Smooth muscle cell (in vitro differentiated cells): Measurements from ENCODE around the gene NUAK2. TPM values are rescaled to one million over a fixed set of nuclear protein-coding genes. Genes with fewer than 3 reads are reported as not detected.

Experiments
- DNase-seq: peaks from one replicate; lab custom pipeline; 2025; ENCODE audit not compliant: unreplicated experiment; lab: John Stamatoyannopoulos, UW
- H2AFZ ChIP-seq: fragments of 200-600 bp; sonication (generic); 2 replicates; pipeline ENCODE4 v1.6.0; 2016; ENCODE audit warnings: antibody characterized with exemption, low read depth, mild to moderate bottlenecking
- H3F3A ChIP-seq: fragments of 200-600 bp; sonication (generic); 2 replicates; pipeline ENCODE4 v1.6.0; 2017; ENCODE audit warnings: antibody characterized with exemption, low read depth
- H3K27ac ChIP-seq: fragments of 200-600 bp; sonication (generic); 2 replicates; pipeline ENCODE4 v1.5.1; 2016; ENCODE audit warnings: low read depth, mild to moderate bottlenecking
- H3K27me3 ChIP-seq: fragments of 200-600 bp; sonication (generic); 2 replicates; pipeline ENCODE4 v1.6.1; 2016; ENCODE audit warnings: low read depth, mild to moderate bottlenecking
- H3K36me3 ChIP-seq: fragments of 200-600 bp; sonication (generic); 2 replicates; pipeline ENCODE4 v1.5.1; 2016; ENCODE audit warnings: low read depth
- H3K4me1 ChIP-seq: fragments of 200-600 bp; sonication (generic); 2 replicates; pipeline ENCODE4 v1.5.1; 2016; ENCODE audit warnings: low read depth
- H3K4me2 ChIP-seq: fragments of 200-600 bp; sonication (generic); 2 replicates; pipeline ENCODE4 v1.6.0; 2016; ENCODE audit warnings: mild to moderate bottlenecking
- H3K4me3 ChIP-seq: fragments of 200-600 bp; sonication (generic); 2 replicates; pipeline ENCODE4 v1.5.1; 2016; ENCODE audit warnings: mild to moderate bottlenecking
- H3K79me2 ChIP-seq: fragments of 200-600 bp; sonication (generic); 2 replicates; pipeline ENCODE4 v1.6.0; 2016; ENCODE audit warnings: low read depth, mild to moderate bottlenecking
- H3K9ac ChIP-seq: fragments of 200-600 bp; sonication (generic); 2 replicates; pipeline ENCODE4 v1.6.0; 2016; ENCODE audit warnings: low read depth
- H3K9me3 ChIP-seq: fragments of 200-600 bp; sonication (generic); replicated peaks from 2 replicates; pipeline ENCODE4 v1.5.1; 2016; ENCODE audit warnings: low read depth
- H4K20me1 ChIP-seq: fragments of 200-600 bp; sonication (generic); 2 replicates; pipeline ENCODE4 v1.6.0; 2016; ENCODE audit warnings: low read depth
- WGBS: methylation state at CpG from one replicate; pipeline ENCODE4 v1.1.7; 2016; ENCODE audit warnings: low lambda C conversion rate; 5-methylcytosine and 5-hydroxymethylcytosine counted together
- polyA plus RNA-seq: library from polyadenylated mRNA; unstranded; fragments of >200 nt; fragmentation: Nextera tagmentation; extraction: Ambion mirVana; gene quantifications from 2 replicates; pipeline ENCODE4 v1.2.1, GENCODE V29; 2016
- total RNA-seq: library from RNA; depleted of rRNA; stranded (reverse); fragments of >200 nt; gene quantifications from 2 replicates; pipeline ENCODE4 v1.2.3, GENCODE V29; 2014
- TF ChIP-seq, protein P1 (sequence below): fragments of 200-600 bp; sonication (generic); IDR thresholded peaks from 2 replicates; pipeline ENCODE4 v1.5.1; 2017; ENCODE audit warnings: borderline replicate concordance, mild to moderate bottlenecking, antibody characterized with exemption; ENCODE audit not compliant: insufficient read depth, poor library complexity, severe bottlenecking

The NUAK2 gene
- total and polyA plus RNA-seq, 2 experiments from 2014 or later = 11.3 to 15.8 TPM

DNA sequence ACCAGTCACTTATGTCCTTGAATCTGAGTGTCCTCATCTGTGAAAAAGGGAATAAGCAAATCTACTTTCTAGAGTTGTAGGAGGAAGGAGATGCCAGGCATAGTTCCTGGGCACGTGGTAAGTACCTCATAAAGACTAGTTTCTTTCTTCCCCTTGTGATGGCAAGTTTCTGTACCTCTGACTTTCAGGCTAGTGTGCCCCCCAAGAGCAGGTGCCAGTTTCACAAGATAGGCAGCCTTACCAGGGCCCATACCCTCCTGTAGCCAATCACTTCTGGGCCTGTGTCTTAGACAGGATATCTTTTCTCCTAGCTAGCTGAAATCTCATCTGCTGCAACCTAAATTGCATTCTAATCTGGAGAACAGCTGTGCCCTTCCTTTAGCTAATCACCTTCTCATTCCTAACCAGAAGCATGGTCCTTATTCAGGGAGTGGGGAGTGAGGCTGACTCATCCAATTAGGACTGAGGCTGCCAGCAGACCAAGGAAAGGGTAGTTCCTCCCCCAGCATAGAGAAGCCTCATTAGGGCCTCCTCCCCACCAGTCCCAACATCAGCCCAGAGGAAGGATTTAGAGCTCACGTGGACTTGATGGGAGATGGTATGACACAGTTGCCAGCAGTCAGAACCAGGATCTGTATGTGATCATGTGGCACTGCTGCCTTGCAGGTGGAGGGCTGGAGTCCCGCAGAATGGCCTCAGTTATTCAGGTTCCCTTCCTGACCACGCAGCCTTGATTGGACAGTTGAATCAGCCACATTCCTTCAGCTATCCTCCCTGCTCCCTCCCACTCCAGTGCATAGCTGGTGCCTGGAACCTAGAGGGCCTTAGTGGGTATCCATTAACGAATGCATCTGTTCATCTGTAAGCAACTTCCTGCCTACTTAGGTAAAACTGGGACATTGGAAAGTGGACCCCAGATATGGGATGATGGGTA, 27.3 kb upstream of the NUAK2 start:
- DNase-seq = no peak
- Histone ChIP-seq H3K27ac (no peak overlapping the region), H3K4me2 (no peak overlapping the region), H2AFZ (no peak overlapping the region), H3K9ac (no peak overlapping the region), H3K4me1 (peaks cover 39% of the 10 kb centered on the region), H3K9me3 (no peaks in the 10 kb centered on the region), H4K20me1 (no peaks in the 10 kb centered on the region), H3K27me3 (peaks cover 21% of the 10 kb centered on the region), H3K79me2 (no peaks in the 10 kb centered on the region), H3K4me3 (no peak overlapping the region), H3F3A (no peaks in the 10 kb centered on the region), H3K36me3 (no peaks in the 10 kb centered on the region)
- 49% methylated on average over 5 of the region's 5 CpGs for WGBS
- TF ChIP-seq, protein P1, sequence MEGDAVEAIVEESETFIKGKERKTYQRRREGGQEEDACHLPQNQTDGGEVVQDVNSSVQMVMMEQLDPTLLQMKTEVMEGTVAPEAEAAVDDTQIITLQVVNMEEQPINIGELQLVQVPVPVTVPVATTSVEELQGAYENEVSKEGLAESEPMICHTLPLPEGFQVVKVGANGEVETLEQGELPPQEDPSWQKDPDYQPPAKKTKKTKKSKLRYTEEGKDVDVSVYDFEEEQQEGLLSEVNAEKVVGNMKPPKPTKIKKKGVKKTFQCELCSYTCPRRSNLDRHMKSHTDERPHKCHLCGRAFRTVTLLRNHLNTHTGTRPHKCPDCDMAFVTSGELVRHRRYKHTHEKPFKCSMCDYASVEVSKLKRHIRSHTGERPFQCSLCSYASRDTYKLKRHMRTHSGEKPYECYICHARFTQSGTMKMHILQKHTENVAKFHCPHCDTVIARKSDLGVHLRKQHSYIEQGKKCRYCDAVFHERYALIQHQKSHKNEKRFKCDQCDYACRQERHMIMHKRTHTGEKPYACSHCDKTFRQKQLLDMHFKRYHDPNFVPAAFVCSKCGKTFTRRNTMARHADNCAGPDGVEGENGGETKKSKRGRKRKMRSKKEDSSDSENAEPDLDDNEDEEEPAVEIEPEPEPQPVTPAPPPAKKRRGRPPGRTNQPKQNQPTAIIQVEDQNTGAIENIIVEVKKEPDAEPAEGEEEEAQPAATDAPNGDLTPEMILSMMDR = no peak

DNA sequence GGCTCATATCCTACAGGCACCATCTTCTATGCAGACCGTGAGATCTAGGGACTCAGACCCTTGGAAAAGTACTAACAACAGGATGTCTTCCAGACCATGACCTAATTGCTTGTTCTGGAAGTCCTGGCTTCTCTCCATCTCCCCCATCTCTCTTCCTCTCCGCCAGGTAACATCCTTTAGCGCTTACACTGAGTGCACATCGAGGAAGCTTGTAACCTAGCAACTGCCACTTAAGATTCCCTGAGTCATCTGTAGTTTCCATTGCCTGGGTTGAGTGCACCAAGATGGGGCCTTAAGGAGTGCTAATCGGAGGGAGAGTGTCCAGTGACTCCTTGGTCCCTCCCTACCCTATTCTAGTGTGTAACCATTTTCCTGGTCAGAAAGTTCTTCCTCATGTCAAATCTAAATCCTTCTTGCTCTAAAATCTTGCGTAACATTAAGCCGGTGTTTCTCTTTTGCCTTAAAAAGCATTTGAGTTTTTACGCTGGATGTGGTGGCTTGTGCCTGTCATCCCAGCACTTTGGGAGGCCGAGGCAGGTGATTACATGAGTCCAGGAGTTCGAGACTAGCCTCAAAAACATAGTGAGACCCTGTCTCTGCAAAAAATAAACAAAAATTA, 25.5 kb upstream of the NUAK2 start:
- H3K79me2 ChIP-seq = no peaks in the 10 kb centered on the region
- no peaks in the 10 kb centered on the region for H3K36me3 ChIP-seq
- peaks cover 32% of the 10 kb centered on the region for H3K27me3 ChIP-seq
- 61% methylated on average over 10 of the region's 10 CpGs for WGBS
- H2AFZ ChIP-seq = no peak overlapping the region
- no peaks in the 10 kb centered on the region for H3F3A ChIP-seq
- no peaks in the 10 kb centered on the region for H3K9me3 ChIP-seq
- no peak for DNase-seq
- H3K9ac ChIP-seq = no peak overlapping the region
- peaks cover 40% of the 10 kb centered on the region for H3K4me1 ChIP-seq
- no peak overlapping the region for H3K27ac ChIP-seq
- TF ChIP-seq, protein P1 = no peak
- no peaks in the 10 kb centered on the region for H4K20me1 ChIP-seq
- no peak overlapping the region for H3K4me2 ChIP-seq
- H3K4me3 ChIP-seq = no peak overlapping the region

DNA sequence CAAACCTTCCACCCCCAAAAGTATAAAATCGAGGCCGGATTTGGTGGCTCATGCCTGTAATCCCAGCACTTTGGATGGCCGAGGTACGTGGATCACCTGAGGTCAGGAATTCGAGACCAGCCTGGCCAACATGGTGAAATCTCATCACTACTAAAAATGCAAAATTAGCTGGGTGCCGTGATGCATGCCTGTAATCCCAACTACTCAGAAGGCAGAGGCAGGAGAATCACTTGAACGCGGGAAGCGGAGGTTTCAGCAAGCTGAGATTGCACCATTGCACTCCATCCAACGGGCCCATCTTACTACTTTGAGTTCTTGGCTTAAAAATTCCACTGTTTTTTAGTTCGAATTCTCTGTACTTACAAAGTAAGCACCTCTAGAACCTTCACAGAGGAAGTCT, 24.2 kb upstream of the NUAK2 start:
- Histone ChIP-seq H3K27me3 (peaks cover 32% of the 10 kb centered on the region), H3K9me3 (no peaks in the 10 kb centered on the region), H3F3A (no peaks in the 10 kb centered on the region), H3K4me2 (no peak overlapping the region), H3K27ac (no peak overlapping the region), H3K36me3 (no peaks in the 10 kb centered on the region), H3K9ac (no peak overlapping the region), H2AFZ (no peak overlapping the region), H3K4me1 (peaks cover 35% of the 10 kb centered on the region), H4K20me1 (no peaks in the 10 kb centered on the region), H3K4me3 (no peak overlapping the region), H3K79me2 (no peaks in the 10 kb centered on the region)
- DNase-seq = no peak
- TF ChIP-seq, protein P1 = no peak
- 81% methylated on average over 11 of the region's 11 CpGs for WGBS
